Calu3 (cell line): Measurements from ENCODE around the gene SERPINE2. TPM values are rescaled to one million over a fixed set of nuclear protein-coding genes. Genes with fewer than 3 reads are reported as not detected.

Source experiments
- BruUV-seq: library from RNA; stranded (reverse); fragments of 400-500 nt; replicated peaks from 2 replicates; lab custom pipeline; 2021; lab: Mats Ljungman, UMichigan
- CTCF ChIA-PET: fragments of 300-600 bp; sonication (Branson Sonifier 250); formaldehyde crosslinking; loops from one replicate; lab custom pipeline; 2022; ENCODE audit warnings: antibody characterized with exemption; lab: Charles Lee
- DNase-seq: peaks from one replicate; pipeline ENCODE4 v3.0.0; 2022
- H3K27ac Mint-ChIP-seq: one replicate; pipeline ENCODE4 v1.8.0; 2022; ENCODE audit warnings: mixed read lengths; ENCODE audit not compliant: unreplicated experiment
- H3K27me3 Mint-ChIP-seq: one replicate; pipeline ENCODE4 v1.8.0; 2022; ENCODE audit warnings: mixed read lengths; ENCODE audit not compliant: unreplicated experiment
- H3K36me3 Mint-ChIP-seq: one replicate; pipeline ENCODE4 v1.8.0; 2022; ENCODE audit warnings: mild to moderate bottlenecking, moderate library complexity, mixed read lengths; ENCODE audit not compliant: insufficient read depth, unreplicated experiment
- H3K4me1 Mint-ChIP-seq: one replicate; pipeline ENCODE4 v1.8.0; 2022; ENCODE audit warnings: mild to moderate bottlenecking, low read depth, mixed read lengths; ENCODE audit not compliant: unreplicated experiment
- H3K4me3 Mint-ChIP-seq: one replicate; pipeline ENCODE4 v1.8.0; 2022; ENCODE audit warnings: mild to moderate bottlenecking, low read depth, moderate library complexity, mixed read lengths; ENCODE audit not compliant: unreplicated experiment
- H3K9me3 Mint-ChIP-seq: one replicate; pipeline ENCODE4 v1.8.0; 2022; ENCODE audit warnings: low read depth, mixed read lengths; ENCODE audit not compliant: unreplicated experiment
- intact Hi-C: fragments of 100-400 bp; cut with micrococcal nuclease; formaldehyde crosslinking; loops from one replicate; pipeline ENCODE4 v1.10.0; 2022; ENCODE audit not compliant: unreplicated experiment
- total RNA-seq: library from RNA; stranded (reverse); gene quantifications from 2 replicates; pipeline ENCODE4 v1.2.3, GENCODE V29; 2022
- TF ChIP-seq, protein P1 (sequence below): fragments of 200-600 bp; IDR thresholded peaks from one replicate; pipeline ENCODE4 v1.8.0; 2022; ENCODE audit warnings: antibody characterized with exemption; ENCODE audit not compliant: unreplicated experiment

Gene SERPINE2
- total RNA-seq, 1 experiment from 2014 or later: 39.7 TPM

DNA sequence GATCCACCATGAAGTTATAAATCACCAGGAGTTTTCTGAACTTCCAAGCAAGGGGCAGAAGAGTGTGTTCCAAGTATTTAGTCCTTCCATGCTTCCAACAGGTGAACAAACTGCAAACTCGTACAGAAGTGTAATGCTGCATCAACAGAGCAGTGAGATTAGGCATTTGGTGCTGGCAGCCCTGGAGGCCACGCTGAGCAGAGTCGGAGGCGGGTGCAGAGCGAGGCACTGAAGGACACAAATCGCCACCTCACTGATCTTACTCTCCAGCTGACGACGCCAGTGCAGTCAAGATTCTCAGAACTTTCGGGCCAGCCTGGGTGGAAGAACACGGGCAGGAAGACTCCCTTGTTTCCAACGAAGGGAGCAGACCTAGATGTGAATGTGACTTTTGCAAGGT lies 39.2 kb downstream of the SERPINE2 start:
- DNase-seq: no peak
- peaks cover 15% of the 10 kb centered on the region for H3K36me3 Mint-ChIP-seq
- intact Hi-C loops: no loop called here
- no TSS peak for BruUV-seq
- no peak overlapping the region for H3K27ac Mint-ChIP-seq
- no peaks in the 10 kb centered on the region for H3K9me3 Mint-ChIP-seq
- TF ChIP-seq, protein P1, sequence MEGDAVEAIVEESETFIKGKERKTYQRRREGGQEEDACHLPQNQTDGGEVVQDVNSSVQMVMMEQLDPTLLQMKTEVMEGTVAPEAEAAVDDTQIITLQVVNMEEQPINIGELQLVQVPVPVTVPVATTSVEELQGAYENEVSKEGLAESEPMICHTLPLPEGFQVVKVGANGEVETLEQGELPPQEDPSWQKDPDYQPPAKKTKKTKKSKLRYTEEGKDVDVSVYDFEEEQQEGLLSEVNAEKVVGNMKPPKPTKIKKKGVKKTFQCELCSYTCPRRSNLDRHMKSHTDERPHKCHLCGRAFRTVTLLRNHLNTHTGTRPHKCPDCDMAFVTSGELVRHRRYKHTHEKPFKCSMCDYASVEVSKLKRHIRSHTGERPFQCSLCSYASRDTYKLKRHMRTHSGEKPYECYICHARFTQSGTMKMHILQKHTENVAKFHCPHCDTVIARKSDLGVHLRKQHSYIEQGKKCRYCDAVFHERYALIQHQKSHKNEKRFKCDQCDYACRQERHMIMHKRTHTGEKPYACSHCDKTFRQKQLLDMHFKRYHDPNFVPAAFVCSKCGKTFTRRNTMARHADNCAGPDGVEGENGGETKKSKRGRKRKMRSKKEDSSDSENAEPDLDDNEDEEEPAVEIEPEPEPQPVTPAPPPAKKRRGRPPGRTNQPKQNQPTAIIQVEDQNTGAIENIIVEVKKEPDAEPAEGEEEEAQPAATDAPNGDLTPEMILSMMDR: no peak
- H3K4me3 Mint-ChIP-seq: no peak overlapping the region
- CTCF ChIA-PET: interaction anchor here (0.6 kb wide), 1 partner anchor 308 kb away, joined by 4 read pairs; no protein-coding TSS in a partner anchor
- H3K4me1 Mint-ChIP-seq: peaks cover 18% of the 10 kb centered on the region
- no peaks in the 10 kb centered on the region for H3K27me3 Mint-ChIP-seq

DNA sequence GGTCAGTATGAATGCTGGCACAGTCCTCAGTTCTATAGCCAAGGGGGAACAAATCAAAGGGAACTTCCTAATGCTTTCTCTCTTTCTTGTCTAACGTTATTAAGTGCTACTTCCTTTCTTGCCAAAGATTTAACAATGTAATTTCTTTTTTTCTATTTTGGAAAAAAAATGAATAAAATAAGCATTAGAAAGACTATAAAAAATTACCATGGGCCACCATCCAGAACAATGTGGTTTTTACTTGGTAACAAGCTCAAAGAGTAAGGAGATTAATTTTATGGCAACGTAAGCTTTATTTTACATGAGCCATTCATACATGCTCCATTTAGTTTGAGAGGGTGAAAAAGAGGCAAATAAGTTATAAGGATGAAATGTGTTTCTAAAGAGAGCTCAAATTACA lies 40.1 kb downstream of the SERPINE2 start:
- H3K9me3 Mint-ChIP-seq: no peaks in the 10 kb centered on the region
- no peaks in the 10 kb centered on the region for H3K27me3 Mint-ChIP-seq
- CTCF ChIA-PET: interaction anchor here (0.9 kb wide), 1 partner anchor 285 kb away, joined by 3 read pairs; no protein-coding TSS in a partner anchor
- peaks cover 27% of the 10 kb centered on the region for H3K4me1 Mint-ChIP-seq
- DNase-seq: no peak
- peaks cover 18% of the 10 kb centered on the region for H3K36me3 Mint-ChIP-seq
- TF ChIP-seq, protein P1: no peak
- no peak overlapping the region for H3K4me3 Mint-ChIP-seq
- intact Hi-C loops: no loop called here
- no peak overlapping the region for H3K27ac Mint-ChIP-seq
- no TSS peak for BruUV-seq

DNA sequence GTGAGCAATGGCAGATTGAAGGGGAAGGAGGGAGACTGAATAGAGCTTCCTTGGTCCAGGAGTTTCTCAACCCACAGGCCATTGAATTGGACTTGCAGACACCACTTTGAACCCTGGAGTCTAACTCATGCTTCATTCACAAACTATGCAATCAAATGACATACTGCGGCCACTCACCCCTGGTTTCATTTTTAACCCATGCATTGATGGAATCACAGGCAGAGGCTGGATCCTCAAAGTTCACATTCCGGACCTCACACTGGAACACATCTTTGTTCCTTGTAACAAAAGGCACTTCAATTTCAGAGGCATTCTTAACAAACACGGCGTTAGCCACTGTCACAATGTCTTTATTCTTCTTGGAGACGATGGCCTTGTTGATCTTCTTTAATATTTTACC lies 41.1 kb downstream of the SERPINE2 start:
- CTCF ChIA-PET: no interaction called here

DNA sequence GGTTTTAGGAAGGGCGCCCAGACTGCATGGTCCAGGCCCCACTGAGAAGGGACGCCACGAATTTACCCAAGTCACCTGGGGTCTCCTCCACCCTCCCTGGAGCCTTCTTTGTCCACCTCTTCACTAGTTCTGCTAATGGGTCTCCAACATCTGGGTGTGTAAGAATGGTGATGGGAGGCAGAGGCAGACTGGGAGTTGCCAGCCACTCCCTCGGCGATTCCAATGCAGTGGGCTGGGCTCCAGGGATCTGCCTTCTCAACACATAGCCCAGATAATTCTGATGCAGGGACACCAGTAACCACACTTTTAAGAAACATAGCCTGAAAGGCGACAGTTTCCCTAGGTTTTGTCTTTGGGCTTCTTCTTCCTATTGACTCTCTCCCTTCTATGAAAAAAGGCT lies 42.7 kb downstream of the SERPINE2 start:
- intact Hi-C loops: no loop called here

More for the DNA sequence above, 41.1 kb downstream of the SERPINE2 start:
- DNase-seq: no peak
- BruUV-seq: no TSS peak
- Mint-ChIP-seq H3K4me3 (no peak overlapping the region), H3K4me1 (peaks cover 33% of the 10 kb centered on the region), H3K9me3 (no peaks in the 10 kb centered on the region), H3K36me3 (peaks cover 18% of the 10 kb centered on the region), H3K27me3 (no peaks in the 10 kb centered on the region), H3K27ac (peak overlapping the region; percentile 26)
- TF ChIP-seq, protein P1: no peak
- intact Hi-C loops: no loop called here

More for the DNA sequence above, 42.7 kb downstream of the SERPINE2 start:
- H3K27me3 Mint-ChIP-seq: no peaks in the 10 kb centered on the region
- no peaks in the 10 kb centered on the region for H3K9me3 Mint-ChIP-seq
- no peak for DNase-seq
- BruUV-seq: no TSS peak
- peaks cover 33% of the 10 kb centered on the region for H3K4me1 Mint-ChIP-seq
- no peak overlapping the region for H3K4me3 Mint-ChIP-seq
- H3K36me3 Mint-ChIP-seq: peaks cover 18% of the 10 kb centered on the region
- CTCF ChIA-PET: interaction anchor here (0.6 kb wide), 1 partner anchor 668 kb away, joined by 3 read pairs; no protein-coding TSS in a partner anchor
- H3K27ac Mint-ChIP-seq: peak overlapping the region; percentile 81
- TF ChIP-seq, protein P1: no peak
